GM21737 (cell line): ENCODE results near the gene RAPH1.
"Not testable (repeated sequence)": the region's sequence is repeated elsewhere in the genome, so short reads cannot be mapped to it uniquely, and the experiment has no call there.

ENCODE experiments used
- ATAC-seq: cut with Tn5 transposase; IDR thresholded peaks from one replicate; pipeline ENCODE4 v1.9.1; 2021; ENCODE audit warnings: mild to moderate bottlenecking, moderate library complexity; ENCODE audit not compliant: unreplicated experiment

RAPH1 gene

GRCh38 chr2:203376173-203376572, 158.9 kb downstream of the RAPH1 start:
- ATAC-seq = no peak

GRCh38 chr2:203372706-203373105, 162.4 kb downstream of the RAPH1 start:
- ATAC-seq = not testable (repeated sequence)

- ATAC-seq = no peak
Measured at GRCh38 chr2:203366639-203367466, 168.2 kb downstream of the RAPH1 start.

GRCh38 chr2:203361922-203362321, 173.2 kb downstream of the RAPH1 start:
- ATAC-seq = no peak

- ATAC-seq = no peak
Measured at GRCh38 chr2:203361495-203361894, 173.6 kb downstream of the RAPH1 start.

GRCh38 chr2:203360833-203361430, 174.2 kb downstream of the RAPH1 start:
- no peak for ATAC-seq

- no peak for ATAC-seq
Measured at GRCh38 chr2:203359450-203359849, 175.7 kb downstream of the RAPH1 start.

GRCh38 chr2:203354966-203355365, 180.1 kb downstream of the RAPH1 start:
- no peak for ATAC-seq

- no peak for ATAC-seq
Measured at GRCh38 chr2:203352604-203353255, 182.4 kb downstream of the RAPH1 start.

- ATAC-seq = no peak
Measured at GRCh38 chr2:203347375-203347774, 187.7 kb downstream of the RAPH1 start.

GRCh38 chr2:203346612-203347011, 188.5 kb downstream of the RAPH1 start:
- no peak for ATAC-seq

- no peak for ATAC-seq
Measured at GRCh38 chr2:203344667-203345066, 190.4 kb downstream of the RAPH1 start.
